Muscle layer of colon (tissue), 2 donors: ENCODE results near the gene LENG8.

Experiments
- H3K27ac ChIP-seq: one replicate; pipeline ENCODE4 v1.7.0; 2013; ENCODE audit warnings: low read depth, mild to moderate bottlenecking, low read length, moderate library complexity
- H3K27me3 ChIP-seq, 2 donors: one replicate each; pipeline ENCODE4 v1.7.0; 2013; ENCODE audit warnings: low read length in 2 of 2, mild to moderate bottlenecking in 2 of 2; ENCODE audit not compliant: insufficient read depth in 2 of 2, control insufficient read depth in 1 of 2
- H3K36me3 ChIP-seq: one replicate; pipeline ENCODE4 v1.7.0; 2013; ENCODE audit warnings: mild to moderate bottlenecking, low read length; ENCODE audit not compliant: insufficient read depth
- H3K4me1 ChIP-seq: one replicate; pipeline ENCODE4 v1.7.0; 2013; ENCODE audit warnings: mild to moderate bottlenecking, low read length; ENCODE audit not compliant: insufficient read depth
- H3K4me3 ChIP-seq, 2 donors: one replicate each; pipeline ENCODE4 v1.7.0; 2013; ENCODE audit warnings: low read length in 2 of 2, low read depth in 1 of 2, mild to moderate bottlenecking in 1 of 2, moderate library complexity in 1 of 2
- H3K9ac ChIP-seq: one replicate; pipeline ENCODE4 v1.7.0; 2013; ENCODE audit warnings: low read length
- H3K9me3 ChIP-seq: one replicate; pipeline ENCODE4 v1.7.0; 2013; ENCODE audit warnings: mild to moderate bottlenecking, low read length
- donor health status: abdominal sarcoma.
- donor health status: Adenocarcinoma of cecum.

LENG8 gene

DNA sequence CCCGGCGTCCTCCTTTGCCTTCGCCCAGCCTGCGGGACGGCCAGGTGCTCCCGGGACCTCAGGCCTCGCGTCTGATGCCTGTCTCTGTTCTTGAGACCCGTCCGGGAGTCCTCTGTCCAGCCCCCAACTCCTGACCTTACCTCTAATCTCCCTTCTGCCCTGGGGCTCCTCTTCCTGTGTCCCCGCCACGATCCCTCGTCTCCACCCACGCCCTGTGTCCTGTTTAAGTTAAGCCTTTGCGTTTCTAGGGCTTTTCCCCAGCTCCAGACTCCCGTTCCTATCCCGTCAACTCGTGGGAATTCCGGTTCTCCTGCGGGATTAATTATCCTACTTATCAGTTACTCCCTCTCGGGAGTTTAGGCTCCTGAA is 686 bp downstream of the LENG8 start:
- Histone ChIP-seq H3K27ac (peak overlapping the region; percentile 99), H3K4me1 (peaks cover 35% of the 10 kb centered on the region), H3K4me3 (peak overlapping the region; percentile 53 to 85), H3K27me3 (no peaks in the 10 kb centered on the region), H3K36me3 (peaks cover 41% of the 10 kb centered on the region), H3K9me3 (no peaks in the 10 kb centered on the region), H3K9ac (peak overlapping the region; percentile 79)

DNA sequence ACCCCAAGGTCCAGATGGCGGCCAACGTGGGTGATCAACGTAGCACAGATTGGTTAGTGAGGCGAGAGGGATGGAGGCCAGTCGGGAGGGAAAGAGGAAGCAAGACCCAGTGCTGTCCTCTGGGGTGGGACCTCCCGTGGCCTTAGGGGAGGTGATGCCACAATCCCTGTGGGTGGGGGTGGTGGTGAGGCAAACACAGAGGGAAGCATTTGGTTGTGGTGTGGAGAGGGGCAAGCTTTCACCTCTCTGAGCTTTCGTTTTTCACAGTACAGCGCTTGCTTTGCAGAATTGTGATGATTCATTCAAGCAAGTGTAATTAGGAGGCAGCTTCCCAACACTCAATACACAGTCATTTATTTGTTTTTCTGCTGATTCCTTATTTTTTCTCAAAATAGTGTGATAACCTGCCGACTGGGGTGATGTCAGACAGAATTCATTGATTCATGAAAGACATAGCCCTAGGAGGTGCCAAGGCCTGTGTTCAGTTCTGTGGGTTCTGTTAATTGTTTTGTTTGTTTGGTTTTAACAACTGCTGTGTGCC is 2.4 kb downstream of the LENG8 start:
- peaks cover 35% of the 10 kb centered on the region for H3K4me1 ChIP-seq
- H3K4me3 ChIP-seq, result peak overlapping the region in 1 of 2 donors; percentile 85
- no peak overlapping the region for H3K27ac ChIP-seq
- H3K27me3 ChIP-seq, result no peaks in the 10 kb centered on the region
- peaks cover 58% of the 10 kb centered on the region for H3K36me3 ChIP-seq
- no peak overlapping the region for H3K9ac ChIP-seq
- H3K9me3 ChIP-seq, result no peaks in the 10 kb centered on the region

DNA sequence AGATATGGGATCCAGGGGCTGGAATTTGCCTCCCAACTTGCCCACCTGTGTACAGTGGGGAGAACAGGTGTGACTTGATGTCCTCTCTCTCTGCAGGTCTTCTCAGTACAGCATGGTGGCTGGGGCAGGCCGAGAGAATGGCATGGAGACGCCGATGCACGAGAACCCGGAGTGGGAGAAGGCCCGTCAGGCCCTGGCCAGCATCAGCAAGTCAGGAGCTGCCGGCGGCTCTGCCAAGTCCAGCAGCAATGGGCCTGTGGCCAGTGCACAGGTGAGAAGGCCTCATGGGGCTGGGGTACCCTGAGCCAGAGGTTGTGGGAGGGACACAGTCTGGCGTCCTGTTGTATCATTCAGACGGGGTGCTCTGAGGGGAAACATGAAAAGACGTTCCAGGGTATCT is 3.0 kb downstream of the LENG8 start:
- H3K36me3 ChIP-seq, result peaks cover 63% of the 10 kb centered on the region
- H3K9ac ChIP-seq, result no peak overlapping the region
- H3K27ac ChIP-seq, result no peak overlapping the region
- no peaks in the 10 kb centered on the region for H3K27me3 ChIP-seq
- H3K9me3 ChIP-seq, result no peaks in the 10 kb centered on the region
- H3K4me3 ChIP-seq, result no peak overlapping the region
- peaks cover 33% of the 10 kb centered on the region for H3K4me1 ChIP-seq

DNA sequence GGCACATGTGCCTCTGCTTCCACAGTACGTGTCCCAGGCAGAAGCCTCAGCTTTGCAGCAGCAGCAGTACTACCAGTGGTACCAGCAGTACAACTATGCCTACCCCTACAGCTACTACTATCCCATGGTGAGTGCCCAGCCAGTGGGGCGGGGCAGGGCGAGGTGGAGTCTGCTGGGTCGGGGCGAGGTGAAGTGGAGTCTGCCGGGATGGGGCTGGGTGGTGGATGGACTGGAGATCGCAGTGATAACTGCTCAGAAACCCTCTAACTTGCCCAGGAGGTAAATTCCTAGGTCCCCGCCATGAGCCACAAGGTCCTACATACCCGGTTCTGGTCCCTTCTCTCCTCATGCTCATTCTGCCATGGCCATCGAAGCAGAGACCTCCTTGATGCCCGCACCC is 3.6 kb downstream of the LENG8 start:
- Histone ChIP-seq H3K36me3 (peaks cover 69% of the 10 kb centered on the region), H3K4me3 (no peak overlapping the region), H3K9me3 (no peaks in the 10 kb centered on the region), H3K9ac (no peak overlapping the region), H3K27ac (no peak overlapping the region), H3K4me1 (peaks cover 27% of the 10 kb centered on the region), H3K27me3 (no peaks in the 10 kb centered on the region)

DNA sequence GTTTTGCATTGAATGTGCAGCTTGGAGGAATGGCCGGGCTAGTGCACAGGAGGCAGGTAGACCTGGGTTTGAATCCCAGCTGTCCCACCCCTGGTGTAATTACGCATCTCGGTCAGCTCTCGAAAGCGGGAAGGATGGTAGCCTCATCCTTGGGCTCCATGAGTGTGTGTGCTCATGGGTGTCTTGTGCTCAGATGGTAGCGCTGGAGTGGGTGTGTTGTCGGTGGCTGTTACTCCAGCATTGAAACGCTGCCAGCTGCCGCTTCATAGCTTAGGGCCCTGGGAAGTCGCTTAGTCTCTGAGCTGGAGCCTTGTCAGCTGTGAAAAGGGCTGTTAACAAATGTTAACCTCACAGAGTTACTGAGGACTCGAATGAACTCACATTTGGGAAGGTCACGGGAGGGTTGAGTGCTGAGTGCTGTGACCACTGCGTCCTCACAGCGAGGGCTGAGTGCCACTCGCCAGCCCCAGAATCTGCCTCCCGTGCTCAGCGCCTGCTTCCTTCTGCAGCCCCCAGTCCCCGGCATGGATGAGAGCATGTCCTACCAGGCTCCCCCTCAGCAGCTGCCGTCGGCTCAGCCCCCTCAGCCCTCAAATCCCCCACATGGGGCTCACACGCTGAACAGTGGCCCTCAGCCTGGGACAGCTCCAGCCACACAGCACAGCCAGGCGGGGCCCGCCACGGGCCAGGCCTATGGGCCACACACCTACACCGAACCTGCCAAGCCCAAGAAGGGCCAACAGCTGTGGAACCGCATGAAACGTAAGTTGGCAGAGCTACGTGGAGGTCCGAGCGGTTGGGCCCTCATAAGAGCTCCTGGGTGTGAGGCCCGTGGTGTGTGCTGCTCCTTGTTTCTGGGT is 5.2 kb downstream of the LENG8 start:
- peaks cover 26% of the 10 kb centered on the region for H3K4me1 ChIP-seq
- no peaks in the 10 kb centered on the region for H3K27me3 ChIP-seq
- peaks cover 85% of the 10 kb centered on the region for H3K36me3 ChIP-seq
- no peak overlapping the region for H3K27ac ChIP-seq
- H3K9me3 ChIP-seq, result no peaks in the 10 kb centered on the region
- H3K9ac ChIP-seq, result no peak overlapping the region
- no peak overlapping the region for H3K4me3 ChIP-seq

DNA sequence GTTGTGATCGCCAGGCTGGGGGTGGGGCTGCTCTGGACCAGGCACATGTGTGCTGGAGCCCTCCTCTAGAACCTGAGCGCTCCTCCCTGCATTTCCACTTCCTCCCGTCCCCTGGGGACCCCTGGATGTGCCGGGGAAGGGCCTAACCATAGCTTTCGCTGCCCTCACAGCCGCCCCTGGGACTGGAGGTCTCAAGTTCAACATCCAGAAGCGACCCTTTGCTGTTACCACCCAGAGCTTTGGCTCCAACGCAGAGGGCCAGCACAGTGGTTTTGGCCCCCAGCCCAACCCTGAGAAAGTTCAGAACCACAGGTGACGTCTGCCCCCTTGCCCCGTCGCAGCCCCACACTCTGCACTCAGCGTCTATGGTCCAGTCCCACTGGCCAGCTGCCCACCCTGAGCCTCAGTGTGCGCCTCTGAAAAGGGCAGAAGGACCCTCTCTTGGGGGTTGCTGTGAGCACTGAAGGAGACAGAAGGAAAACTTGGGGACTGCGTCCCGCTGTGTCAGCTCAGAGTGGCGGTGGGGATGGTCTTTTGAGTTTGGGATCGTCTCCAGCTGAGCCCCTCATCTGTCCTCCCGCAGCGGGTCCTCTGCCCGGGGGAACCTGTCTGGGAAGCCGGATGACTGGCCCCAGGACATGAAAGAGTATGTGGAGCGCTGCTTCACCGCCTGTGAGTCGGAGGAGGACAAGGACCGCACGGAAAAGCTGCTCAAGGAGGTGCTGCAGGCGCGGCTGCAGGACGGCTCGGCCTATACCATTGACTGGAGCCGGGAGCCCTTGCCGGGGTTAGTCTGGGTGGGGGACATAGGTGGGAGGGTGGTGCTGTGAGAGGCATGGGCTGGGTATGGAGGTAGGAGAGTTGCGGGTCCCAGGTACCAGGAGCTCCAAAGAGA is 6.0 kb downstream of the LENG8 start:
- Histone ChIP-seq H3K4me3 (no peak overlapping the region), H3K36me3 (peaks cover 93% of the 10 kb centered on the region), H3K9me3 (no peaks in the 10 kb centered on the region), H3K4me1 (peaks cover 22% of the 10 kb centered on the region), H3K27ac (no peak overlapping the region), H3K9ac (no peak overlapping the region), H3K27me3 (no peaks in the 10 kb centered on the region)

DNA sequence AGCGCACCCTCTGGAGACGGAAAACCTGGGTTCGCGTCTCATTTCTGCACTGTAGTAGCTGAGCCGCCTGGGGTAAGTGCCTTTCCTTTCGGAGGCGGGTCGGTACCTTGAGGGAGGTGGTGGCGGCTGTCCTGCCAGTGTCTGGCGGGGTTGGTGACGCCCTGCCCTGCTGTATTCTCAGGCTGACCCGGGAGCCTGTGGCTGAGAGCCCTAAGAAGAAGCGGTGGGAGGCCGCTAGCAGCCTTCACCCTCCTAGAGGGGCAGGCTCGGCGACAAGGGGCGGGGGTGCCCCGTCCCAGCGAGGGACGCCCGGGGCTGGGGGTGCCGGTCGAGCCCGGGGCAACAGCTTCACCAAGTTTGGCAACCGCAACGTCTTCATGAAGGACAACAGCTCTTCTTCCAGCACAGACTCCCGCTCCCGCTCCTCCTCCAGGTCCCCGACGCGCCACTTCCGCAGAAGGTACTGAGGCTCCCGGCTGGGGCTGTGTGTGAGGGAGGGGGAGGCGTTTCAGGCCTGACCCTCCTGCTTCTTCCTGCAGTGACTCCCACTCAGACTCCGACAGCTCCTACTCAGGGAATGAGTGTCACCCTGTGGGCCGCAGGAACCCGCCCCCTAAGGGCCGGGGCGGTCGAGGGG is 6.9 kb downstream of the LENG8 start:
- Histone ChIP-seq H3K27me3 (no peaks in the 10 kb centered on the region), H3K9ac (no peak overlapping the region), H3K36me3 (peaks cover 90% of the 10 kb centered on the region), H3K9me3 (no peaks in the 10 kb centered on the region), H3K27ac (no peak overlapping the region), H3K4me3 (no peak overlapping the region), H3K4me1 (peaks cover 13% of the 10 kb centered on the region)

DNA sequence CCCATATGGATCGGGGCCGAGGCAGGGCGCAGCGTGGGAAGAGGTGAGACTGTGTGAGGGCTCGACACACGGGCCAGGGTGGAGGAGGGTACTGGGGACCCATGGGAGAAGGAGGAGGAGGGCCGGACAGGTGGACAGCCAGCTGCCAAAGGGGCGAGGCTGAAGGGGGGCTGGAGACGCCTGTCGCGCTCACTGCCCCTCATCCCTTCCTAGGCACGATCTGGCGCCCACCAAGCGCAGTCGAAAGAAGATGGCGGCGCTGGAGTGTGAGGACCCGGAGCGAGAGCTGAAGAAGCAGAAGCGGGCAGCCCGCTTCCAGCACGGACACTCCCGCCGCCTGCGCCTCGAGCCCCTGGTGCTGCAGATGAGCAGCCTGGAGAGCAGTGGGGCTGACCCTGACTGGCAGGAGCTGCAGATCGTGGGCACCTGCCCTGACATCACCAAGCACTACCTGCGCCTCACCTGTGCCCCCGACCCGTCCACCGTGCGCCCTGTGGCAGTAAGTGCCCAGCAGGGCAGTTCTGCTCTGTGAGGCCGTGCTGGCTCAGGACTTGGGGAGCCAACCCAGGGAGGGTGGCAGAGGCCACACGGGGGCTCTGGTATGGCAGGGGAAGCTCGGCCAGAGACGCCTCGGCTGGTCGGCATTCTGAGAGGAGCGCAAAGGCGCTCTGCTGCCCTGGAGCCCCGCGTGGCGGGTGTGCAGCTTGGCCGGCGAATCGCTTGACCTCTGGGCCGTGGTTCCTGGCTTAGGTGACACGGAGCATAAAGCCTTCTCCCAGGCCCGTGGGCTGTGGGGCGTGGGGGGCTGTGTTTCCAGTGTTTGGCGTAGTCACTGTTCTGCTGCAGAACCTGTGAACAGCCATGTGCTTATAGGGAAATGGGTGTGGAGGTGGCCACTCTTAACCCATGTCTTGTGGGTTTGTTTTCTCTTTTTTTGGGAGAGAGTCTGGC is 7.7 kb downstream of the LENG8 start:
- Histone ChIP-seq H3K9ac (no peak overlapping the region), H3K4me1 (peaks cover 5% of the 10 kb centered on the region), H3K27ac (no peak overlapping the region), H3K27me3 (no peaks in the 10 kb centered on the region), H3K36me3 (peaks cover 90% of the 10 kb centered on the region), H3K4me3 (no peak overlapping the region), H3K9me3 (no peaks in the 10 kb centered on the region)

DNA sequence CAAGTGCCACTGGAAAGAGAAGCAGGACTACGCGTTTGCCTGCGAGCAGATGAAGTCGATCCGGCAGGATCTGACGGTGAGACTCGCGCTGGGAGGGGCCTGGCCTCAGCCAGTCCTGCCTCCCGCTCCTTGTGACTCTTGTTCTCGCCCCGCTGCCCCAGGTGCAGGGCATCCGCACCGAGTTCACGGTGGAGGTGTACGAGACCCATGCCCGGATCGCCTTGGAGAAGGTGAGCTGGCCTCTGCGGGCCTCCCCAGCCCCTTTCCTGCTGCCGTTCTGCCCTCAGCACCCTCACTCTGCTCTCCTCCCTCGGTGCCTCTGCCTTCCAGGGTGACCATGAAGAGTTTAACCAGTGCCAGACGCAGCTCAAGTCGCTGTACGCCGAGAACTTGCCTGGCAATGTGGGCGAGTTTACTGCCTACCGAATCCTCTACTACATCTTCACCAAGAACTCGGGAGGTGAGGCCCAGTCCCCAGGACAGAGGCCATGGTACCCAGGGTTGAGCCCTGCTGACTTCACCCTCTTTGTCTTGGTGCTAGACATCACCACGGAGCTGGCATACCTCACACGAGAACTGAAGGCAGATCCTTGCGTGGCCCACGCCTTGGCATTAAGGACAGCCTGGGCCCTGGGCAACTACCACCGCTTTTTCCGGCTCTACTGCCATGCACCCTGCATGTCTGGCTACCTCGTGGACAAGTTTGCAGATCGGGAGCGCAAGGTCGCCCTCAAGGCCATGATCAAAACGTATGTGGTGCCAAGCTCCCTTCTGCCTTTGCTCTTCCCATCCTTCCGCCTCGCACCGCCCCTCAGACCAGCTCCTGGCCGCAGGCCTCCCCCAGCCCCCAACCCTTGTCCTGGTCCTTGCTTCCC is 9.0 kb downstream of the LENG8 start:
- peaks cover 11% of the 10 kb centered on the region for H3K4me1 ChIP-seq
- no peaks in the 10 kb centered on the region for H3K9me3 ChIP-seq
- H3K36me3 ChIP-seq, result peaks cover 80% of the 10 kb centered on the region
- no peaks in the 10 kb centered on the region for H3K27me3 ChIP-seq
- H3K9ac ChIP-seq, result no peak overlapping the region
- H3K27ac ChIP-seq, result no peak overlapping the region
- no peak overlapping the region for H3K4me3 ChIP-seq
